ENCODE data around the gene PLK2. TPM values are rescaled to one million over a fixed set of nuclear protein-coding genes. Genes with fewer than 3 reads are reported as not detected.
A peak's percentile ranks its signal among the peaks of the same experiment; 100 is the strongest.

Gene PLK2
- polyA plus RNA-seq, 1 donor = 93.6 TPM

- no peak for DNase-seq
Measured at GRCh38 chr5:58450018-58450417, 9.9 kb downstream of the PLK2 start.

DNA sequence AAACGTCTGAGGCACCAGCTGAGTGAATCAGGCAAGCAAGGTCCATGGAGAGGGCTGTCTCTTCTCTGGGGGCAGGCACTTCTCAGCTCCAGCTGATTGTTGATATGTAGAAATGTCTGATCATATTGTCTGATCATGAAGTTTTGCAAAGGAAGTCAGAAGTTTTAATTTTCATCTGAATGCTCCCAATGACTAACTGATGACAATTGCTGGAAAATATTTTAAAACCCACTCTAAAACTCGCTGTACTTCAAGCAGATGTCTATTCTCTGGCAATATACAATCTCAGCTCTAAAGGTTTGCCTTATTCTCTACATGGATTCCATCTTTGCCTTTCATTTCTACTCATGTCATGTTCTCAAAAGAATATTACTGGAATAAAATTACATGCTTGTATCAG, 12.7 kb downstream of the PLK2 start:
- DNase-seq = no peak

GRCh38 chr5:58446024-58446423, 13.9 kb downstream of the PLK2 start:
- no peak for DNase-seq

DNA sequence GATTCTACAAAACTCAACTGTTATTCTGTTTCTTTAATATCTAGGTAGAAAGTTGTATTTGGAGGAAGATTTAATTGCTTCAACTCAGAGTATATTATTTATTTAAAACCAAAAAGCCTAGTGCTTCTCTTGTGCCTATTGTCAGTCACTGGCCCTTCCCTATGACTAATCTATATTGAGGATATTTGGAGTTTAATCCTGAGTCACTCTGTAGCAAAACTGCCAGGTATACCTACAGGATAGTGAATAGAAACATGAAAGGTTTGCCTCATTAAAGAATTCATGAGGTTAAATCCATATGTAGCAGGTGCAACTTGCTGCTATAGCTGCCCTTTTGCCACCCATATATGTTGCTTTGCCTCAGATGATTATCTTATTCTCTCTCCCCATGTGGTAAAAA, 15.1 kb downstream of the PLK2 start:
- DNase-seq = no peak

DNA sequence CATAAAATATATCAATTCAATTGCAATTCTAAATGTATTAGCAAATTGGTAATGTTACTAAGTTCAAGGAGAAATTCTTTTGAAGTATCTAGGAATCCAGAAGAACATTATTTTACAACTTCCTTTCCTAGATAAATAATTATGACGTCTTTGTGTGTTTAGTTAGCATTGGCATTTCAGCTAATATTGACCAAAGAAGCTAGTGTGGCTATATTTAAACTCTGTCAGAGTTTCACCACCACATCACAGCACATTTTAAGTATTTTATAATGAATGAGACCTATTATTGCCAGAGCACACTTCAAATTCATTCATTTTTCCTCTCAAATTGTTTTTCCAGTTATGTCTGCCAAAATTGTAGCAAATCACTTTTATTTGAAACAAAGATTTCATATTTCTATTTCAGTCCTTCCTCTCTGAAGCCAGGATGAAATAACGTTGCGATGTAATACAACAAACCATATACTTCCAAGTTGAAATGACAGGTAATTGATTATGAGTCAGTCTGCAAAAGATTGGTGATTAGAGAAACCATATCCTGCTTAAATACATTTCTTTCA, 18.9 kb downstream of the PLK2 start:
- DNase-seq = no peak

DNA sequence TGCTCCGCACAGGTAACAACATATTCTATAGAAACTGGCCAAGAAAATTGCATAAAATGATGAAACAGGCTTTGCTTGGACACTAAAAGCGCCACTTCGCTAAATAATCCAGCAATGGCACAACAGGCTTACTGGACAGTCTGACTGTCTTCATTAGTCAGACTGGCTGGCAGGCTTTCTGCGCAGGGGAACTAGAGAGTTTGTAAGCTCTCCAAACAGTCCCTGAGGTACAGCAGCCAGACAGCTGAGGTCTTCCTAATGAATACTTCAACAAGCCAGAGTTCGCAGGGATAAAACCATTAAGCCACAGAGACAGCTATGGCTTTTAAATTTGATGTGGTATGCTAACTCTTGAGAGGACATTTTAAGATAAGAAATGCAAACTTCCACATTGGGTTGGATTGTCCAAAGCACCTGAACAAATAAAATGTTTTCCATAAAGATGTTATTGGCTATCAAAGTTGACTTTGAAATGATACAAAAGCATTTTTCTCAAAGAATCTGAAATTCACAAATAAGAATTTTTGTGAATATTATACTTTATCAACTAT, 20.7 kb downstream of the PLK2 start:
- no peak for DNase-seq

- DNase-seq = no peak
Measured at GRCh38 chr5:58437661-58438060, 22.2 kb downstream of the PLK2 start.

GRCh38 chr5:58431832-58432231, 28.1 kb downstream of the PLK2 start:
- DNase-seq = no peak

DNA sequence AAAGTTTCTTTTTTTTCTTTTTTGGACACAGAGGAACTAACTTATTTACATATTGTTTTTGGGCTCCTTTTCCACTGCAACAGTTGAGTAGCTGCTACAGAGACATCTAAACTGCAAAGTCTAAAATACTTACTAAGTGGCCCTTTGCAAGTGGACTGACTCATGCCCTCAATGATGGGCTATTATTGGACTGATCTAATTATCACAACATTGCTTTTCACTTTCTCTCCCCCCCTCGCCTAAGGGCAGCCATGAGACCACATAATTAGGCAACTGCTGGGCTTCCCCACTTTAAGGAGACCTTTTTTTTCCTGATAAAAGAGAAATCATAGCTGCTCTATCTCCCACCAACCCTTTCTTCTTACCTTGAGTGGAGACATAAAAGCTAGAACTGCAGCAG, 47.0 kb downstream of the PLK2 start:
- no peak for DNase-seq

GRCh38 chr5:58412081-58412480, 47.8 kb downstream of the PLK2 start:
- DNase-seq = no peak

GRCh38 chr5:58411372-58411771, 48.5 kb downstream of the PLK2 start:
- DNase-seq = no peak

DNA sequence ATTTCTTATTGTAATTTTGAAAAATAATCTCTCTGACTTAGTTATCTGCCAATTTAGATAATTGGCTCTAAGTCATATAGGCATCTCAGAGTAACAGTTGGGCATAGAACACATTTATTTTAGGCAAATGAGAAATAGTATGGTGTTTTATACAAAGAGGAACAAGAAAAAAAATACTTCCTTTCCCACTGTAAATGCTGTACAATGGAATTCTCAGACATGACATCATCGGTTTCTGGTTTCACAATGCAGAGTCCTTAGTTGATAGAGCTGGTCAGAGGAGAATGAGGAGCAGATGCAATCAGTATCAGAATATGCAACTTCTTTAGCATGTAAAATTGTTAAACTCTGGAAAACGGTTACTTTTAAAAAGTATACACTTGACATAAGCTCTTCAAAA, 49.4 kb downstream of the PLK2 start:
- DNase-seq = peak; percentile 15

DNA sequence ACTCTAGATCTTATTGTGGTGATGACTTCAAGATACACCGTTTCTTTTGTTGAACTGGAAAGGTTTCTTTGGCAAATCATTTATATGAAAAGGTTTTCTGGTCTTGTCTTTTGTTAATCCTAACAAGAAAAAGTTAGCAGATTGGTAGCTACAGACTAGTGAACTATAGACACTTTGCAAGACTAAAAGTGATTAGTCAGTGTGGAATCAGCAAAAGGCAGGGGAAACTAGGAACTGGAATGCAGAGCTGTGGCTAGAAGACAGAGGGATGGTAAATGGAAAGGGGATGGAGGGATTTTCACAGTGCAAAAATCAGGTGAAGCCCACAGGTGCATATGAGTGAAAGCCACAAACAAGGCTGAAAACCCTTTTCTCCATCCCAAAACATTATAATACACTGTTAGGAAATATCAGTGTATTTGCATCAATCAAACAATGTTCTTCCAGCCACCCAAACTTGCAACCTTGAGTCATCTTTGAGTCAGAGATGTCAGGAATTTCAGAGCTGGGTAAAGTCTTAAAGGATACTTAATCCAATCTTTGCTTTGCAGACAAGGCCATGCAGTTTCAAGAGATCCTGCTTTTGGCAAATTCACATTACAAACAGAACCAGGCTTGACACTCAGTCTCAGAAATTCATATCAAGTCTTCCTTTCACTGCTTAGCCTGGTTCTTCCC, 52.7 kb downstream of the PLK2 start:
- no peak for DNase-seq

DNA sequence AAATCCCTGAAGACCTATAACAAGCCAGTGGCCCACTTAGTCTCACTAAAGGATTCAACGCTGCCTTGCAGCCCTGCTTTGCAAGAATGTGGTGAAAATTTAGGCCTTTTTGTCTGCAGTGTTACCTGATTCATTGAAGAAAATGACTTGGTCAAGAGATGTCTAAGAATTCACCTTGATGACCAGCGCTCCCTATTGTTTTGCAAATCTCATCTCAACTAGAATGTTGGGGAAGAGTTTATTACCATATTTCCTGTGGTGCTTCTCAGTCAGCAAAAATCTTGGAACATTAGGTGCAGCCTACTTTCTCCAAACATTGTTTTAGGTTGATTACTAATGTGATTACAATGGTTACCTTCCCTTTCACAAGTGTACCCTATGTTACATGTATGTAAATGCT, 53.5 kb downstream of the PLK2 start:
- no peak for DNase-seq

- no peak for DNase-seq
Measured at GRCh38 chr5:58405175-58405574, 54.7 kb downstream of the PLK2 start.

DNA sequence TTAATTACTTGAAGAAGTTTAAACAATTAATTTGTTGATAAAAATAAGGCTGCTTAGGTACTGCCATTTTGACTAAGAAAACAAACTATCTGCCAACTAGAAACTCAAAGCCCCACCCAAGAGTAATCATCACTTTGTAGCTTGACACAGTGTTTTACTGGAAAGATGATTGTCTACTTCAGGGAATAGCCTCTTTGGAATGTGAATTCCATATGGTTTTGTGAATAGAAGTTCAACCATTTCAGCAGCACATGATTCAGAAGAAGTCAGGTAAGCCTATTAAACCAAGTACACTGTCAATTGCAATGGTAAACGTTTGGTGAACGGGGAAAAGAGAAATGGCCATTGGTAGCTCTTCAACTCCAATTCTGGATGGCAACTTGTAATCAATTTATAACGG, 55.2 kb downstream of the PLK2 start:
- no peak for DNase-seq

Other genes starting within 250 kb of the PLK2 start
- 0.59 TPM for gene GAPT, start 31.3 kb upstream of the PLK2 start, polyA plus RNA-seq (ENCODE audit: insufficient read length)
- 0.43 TPM for gene RAB3C, start 123.0 kb upstream of the PLK2 start, polyA plus RNA-seq (ENCODE audit: insufficient read length)

All from hindlimb muscle (tissue), 1 donor.